HepG2 (cell line): ENCODE data around the gene ATP7B. TPM values are rescaled to one million over a fixed set of nuclear protein-coding genes. Genes with fewer than 3 reads are reported as not detected.

Experiments
- GMEB2 ChIP-seq: IDR thresholded peaks from 2 replicates; pipeline ENCODE4 v1.6.1; 2016; ENCODE audit warnings: missing biosample characterization, missing genetic modification reagents, low read depth
- HDAC2 ChIP-seq: sonication (generic); formaldehyde crosslinking; IDR thresholded peaks from 2 replicates; pipeline ENCODE4 v1.4.0; 2020; ENCODE audit warnings: missing genetic modification reagents
- PHF21A ChIP-seq: sonication (generic); formaldehyde crosslinking; IDR thresholded peaks from 2 replicates; pipeline ENCODE4 v1.5.0; 2020; ENCODE audit warnings: mild to moderate bottlenecking, missing genetic modification reagents
- PHF5A ChIP-seq: IDR thresholded peaks from one replicate; pipeline ENCODE4 v1.6.1; 2018; ENCODE audit warnings: low read depth, missing genetic modification reagents; ENCODE audit not compliant: unreplicated experiment
- ZNF720 ChIP-seq: sonication (generic); formaldehyde crosslinking; IDR thresholded peaks from 2 replicates; pipeline ENCODE4 v1.4.0; 2020; ENCODE audit warnings: missing genetic modification reagents
- ZNF770 ChIP-seq: sonication (generic); formaldehyde crosslinking; IDR thresholded peaks from 2 replicates; pipeline ENCODE4 v1.5.0; 2020; ENCODE audit warnings: mild to moderate bottlenecking, missing genetic modification reagents
- polyA plus RNA-seq, 8 experiments: library from polyadenylated mRNA; depleted of rRNA in 3 of 8; stranded (reverse) in 7 of 8; unstranded in 1 of 8; fragments of >200 nt; fragmentation: Illumina TruSeq in 4 of 8; extraction: Trizol in 4 of 8; gene quantifications; 2 replicates each; pipeline versions ENCODE4 v1.2.1 to v1.2.3, GENCODE V29; 2011 to 2016; ENCODE audit warnings: low read depth in 4 of 8, missing spikeins in 1 of 8, mixed read lengths in 1 of 8; ENCODE audit not compliant: insufficient read depth in 1 of 8
- total RNA-seq, 5 experiments: library from RNA; depleted of rRNA; stranded (reverse); fragments of >200 nt; fragmentation: Illumina TruSeq; extraction: Trizol; gene quantifications; 2 replicates each; pipeline ENCODE4 v1.2.3, GENCODE V29; 2016; ENCODE audit warnings: low read depth in 1 of 5
- TF ChIP-seq, protein P1 (sequence below): sonication (generic); formaldehyde crosslinking; IDR thresholded peaks from 2 replicates; pipeline ENCODE4 v1.5.1; 2020; ENCODE audit warnings: missing genetic modification reagents, mild to moderate bottlenecking, borderline replicate concordance
- TF ChIP-seq, protein P2 (sequence below): sonication (generic); formaldehyde crosslinking; IDR thresholded peaks from 2 replicates; pipeline ENCODE4 v1.5.1; 2020; ENCODE audit warnings: mild to moderate bottlenecking, missing genetic modification reagents, borderline replicate concordance
- TF ChIP-seq, protein P3 (sequence below): sonication (generic); formaldehyde crosslinking; IDR thresholded peaks from 2 replicates; pipeline ENCODE4 v1.4.0; 2020; ENCODE audit warnings: missing genetic modification reagents, borderline replicate concordance
- TF ChIP-seq, protein P4 (sequence below): sonication (generic); formaldehyde crosslinking; IDR thresholded peaks from 2 replicates; pipeline ENCODE4 v1.4.0; 2020; ENCODE audit warnings: low read depth, mild to moderate bottlenecking, missing genetic modification reagents
- TF ChIP-seq, protein P5 (sequence below): sonication (generic); formaldehyde crosslinking; IDR thresholded peaks from 2 replicates; pipeline ENCODE4 v1.4.0; 2020; ENCODE audit warnings: missing genetic modification reagents

Gene ATP7B
- total and polyA plus RNA-seq, 2 of the 13 experiments (the other 11 are each of a cell fraction or from before 2014, with no cell fraction given) = 31.8 to 57.4 TPM

DNA sequence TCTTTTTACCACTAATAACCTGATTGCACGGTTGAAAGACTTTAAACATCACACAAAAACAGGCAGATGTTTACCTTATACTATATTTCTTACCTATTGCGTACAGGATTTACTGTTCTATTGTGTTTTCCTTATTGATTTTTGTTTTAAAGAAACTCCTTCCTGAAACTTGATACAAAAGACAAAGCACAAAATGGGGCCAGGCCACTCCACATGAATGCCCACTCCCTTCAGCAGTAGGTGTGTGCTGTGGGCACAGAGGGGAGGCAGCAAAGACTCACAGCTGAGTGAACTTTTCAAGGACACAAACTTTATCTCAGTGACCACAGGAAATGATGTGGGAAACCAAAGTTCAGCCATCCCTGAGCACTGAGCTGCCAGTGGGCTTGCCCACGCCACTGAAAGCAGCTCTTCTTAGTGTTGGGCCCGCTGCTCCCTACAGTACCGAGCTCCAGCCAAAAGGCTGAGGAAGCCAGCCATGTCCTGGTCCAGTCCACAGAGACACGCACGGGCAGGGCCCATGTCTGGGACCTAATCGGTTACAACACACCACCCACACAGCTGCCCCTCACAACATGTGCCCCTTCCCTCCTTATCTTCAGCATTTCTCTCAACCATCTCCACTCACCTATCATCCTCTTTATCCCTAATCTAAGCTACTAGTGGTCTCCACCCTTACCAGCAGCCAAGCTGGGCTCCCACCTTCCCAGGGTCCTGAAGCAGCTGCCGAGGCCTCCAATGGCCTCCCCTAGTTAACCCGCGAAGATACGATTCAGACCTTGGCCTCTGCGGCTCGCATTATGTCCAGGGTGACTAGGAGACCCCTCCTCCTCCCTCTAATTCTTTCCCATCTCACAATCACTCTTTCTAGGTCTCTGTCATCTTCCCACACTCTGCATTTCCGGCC lies 39.5 kb downstream of the ATP7B start (continued):
- TF ChIP-seq, protein P1, sequence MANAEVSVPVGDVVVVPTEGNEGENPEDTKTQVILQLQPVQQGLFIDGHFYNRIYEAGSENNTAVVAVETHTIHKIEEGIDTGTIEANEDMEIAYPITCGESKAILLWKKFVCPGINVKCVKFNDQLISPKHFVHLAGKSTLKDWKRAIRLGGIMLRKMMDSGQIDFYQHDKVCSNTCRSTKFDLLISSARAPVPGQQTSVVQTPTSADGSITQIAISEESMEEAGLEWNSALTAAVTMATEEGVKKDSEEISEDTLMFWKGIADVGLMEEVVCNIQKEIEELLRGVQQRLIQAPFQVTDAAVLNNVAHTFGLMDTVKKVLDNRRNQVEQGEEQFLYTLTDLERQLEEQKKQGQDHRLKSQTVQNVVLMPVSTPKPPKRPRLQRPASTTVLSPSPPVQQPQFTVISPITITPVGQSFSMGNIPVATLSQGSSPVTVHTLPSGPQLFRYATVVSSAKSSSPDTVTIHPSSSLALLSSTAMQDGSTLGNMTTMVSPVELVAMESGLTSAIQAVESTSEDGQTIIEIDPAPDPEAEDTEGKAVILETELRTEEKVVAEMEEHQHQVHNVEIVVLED (CRISPR knock-in tag) = no peak
- TF ChIP-seq ZNF770 (CRISPR knock-in tag) (no peak), PHF5A (CRISPR knock-in tag) (no peak), PHF21A (CRISPR knock-in tag) (no peak), ZNF720 (CRISPR knock-in tag) (no peak), GMEB2 (CRISPR knock-in tag) (no peak), HDAC2 (peak; percentile 74; the same call in 1 of the 2 replicates)
- TF ChIP-seq, protein P2, sequence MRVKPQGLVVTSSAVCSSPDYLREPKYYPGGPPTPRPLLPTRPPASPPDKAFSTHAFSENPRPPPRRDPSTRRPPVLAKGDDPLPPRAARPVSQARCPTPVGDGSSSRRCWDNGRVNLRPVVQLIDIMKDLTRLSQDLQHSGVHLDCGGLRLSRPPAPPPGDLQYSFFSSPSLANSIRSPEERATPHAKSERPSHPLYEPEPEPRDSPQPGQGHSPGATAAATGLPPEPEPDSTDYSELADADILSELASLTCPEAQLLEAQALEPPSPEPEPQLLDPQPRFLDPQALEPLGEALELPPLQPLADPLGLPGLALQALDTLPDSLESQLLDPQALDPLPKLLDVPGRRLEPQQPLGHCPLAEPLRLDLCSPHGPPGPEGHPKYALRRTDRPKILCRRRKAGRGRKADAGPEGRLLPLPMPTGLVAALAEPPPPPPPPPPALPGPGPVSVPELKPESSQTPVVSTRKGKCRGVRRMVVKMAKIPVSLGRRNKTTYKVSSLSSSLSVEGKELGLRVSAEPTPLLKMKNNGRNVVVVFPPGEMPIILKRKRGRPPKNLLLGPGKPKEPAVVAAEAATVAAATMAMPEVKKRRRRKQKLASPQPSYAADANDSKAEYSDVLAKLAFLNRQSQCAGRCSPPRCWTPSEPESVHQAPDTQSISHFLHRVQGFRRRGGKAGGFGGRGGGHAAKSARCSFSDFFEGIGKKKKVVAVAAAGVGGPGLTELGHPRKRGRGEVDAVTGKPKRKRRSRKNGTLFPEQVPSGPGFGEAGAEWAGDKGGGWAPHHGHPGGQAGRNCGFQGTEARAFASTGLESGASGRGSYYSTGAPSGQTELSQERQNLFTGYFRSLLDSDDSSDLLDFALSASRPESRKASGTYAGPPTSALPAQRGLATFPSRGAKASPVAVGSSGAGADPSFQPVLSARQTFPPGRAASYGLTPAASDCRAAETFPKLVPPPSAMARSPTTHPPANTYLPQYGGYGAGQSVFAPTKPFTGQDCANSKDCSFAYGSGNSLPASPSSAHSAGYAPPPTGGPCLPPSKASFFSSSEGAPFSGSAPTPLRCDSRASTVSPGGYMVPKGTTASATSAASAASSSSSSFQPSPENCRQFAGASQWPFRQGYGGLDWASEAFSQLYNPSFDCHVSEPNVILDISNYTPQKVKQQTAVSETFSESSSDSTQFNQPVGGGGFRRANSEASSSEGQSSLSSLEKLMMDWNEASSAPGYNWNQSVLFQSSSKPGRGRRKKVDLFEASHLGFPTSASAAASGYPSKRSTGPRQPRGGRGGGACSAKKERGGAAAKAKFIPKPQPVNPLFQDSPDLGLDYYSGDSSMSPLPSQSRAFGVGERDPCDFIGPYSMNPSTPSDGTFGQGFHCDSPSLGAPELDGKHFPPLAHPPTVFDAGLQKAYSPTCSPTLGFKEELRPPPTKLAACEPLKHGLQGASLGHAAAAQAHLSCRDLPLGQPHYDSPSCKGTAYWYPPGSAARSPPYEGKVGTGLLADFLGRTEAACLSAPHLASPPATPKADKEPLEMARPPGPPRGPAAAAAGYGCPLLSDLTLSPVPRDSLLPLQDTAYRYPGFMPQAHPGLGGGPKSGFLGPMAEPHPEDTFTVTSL = no peak
- TF ChIP-seq, protein P3, sequence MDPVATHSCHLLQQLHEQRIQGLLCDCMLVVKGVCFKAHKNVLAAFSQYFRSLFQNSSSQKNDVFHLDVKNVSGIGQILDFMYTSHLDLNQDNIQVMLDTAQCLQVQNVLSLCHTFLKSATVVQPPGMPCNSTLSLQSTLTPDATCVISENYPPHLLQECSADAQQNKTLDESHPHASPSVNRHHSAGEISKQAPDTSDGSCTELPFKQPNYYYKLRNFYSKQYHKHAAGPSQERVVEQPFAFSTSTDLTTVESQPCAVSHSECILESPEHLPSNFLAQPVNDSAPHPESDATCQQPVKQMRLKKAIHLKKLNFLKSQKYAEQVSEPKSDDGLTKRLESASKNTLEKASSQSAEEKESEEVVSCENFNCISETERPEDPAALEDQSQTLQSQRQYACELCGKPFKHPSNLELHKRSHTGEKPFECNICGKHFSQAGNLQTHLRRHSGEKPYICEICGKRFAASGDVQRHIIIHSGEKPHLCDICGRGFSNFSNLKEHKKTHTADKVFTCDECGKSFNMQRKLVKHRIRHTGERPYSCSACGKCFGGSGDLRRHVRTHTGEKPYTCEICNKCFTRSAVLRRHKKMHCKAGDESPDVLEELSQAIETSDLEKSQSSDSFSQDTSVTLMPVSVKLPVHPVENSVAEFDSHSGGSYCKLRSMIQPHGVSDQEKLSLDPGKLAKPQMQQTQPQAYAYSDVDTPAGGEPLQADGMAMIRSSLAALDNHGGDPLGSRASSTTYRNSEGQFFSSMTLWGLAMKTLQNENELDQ (CRISPR knock-in tag) = no peak
- TF ChIP-seq, protein P4, sequence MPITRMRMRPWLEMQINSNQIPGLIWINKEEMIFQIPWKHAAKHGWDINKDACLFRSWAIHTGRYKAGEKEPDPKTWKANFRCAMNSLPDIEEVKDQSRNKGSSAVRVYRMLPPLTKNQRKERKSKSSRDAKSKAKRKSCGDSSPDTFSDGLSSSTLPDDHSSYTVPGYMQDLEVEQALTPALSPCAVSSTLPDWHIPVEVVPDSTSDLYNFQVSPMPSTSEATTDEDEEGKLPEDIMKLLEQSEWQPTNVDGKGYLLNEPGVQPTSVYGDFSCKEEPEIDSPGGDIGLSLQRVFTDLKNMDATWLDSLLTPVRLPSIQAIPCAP (CRISPR knock-in tag) = no peak
- TF ChIP-seq, protein P5, sequence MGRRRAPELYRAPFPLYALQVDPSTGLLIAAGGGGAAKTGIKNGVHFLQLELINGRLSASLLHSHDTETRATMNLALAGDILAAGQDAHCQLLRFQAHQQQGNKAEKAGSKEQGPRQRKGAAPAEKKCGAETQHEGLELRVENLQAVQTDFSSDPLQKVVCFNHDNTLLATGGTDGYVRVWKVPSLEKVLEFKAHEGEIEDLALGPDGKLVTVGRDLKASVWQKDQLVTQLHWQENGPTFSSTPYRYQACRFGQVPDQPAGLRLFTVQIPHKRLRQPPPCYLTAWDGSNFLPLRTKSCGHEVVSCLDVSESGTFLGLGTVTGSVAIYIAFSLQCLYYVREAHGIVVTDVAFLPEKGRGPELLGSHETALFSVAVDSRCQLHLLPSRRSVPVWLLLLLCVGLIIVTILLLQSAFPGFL (CRISPR knock-in tag) = no peak
